Trophoblast cell (in vitro differentiated cells and primary cell): ENCODE results near the gene GPR160.

ENCODE experiments used
- DNase-seq, 2 donors: peaks; one replicate each; pipeline ENCODE4 v3.0.0-alpha.2; 2016
- H2AFZ ChIP-seq: 2 replicates; pipeline ENCODE4 v1.6.1; 2013; ENCODE audit warnings: low read length, moderate library complexity, mild to moderate bottlenecking; ENCODE audit not compliant: insufficient read depth, poor library complexity
- H2AK5ac ChIP-seq: 2 replicates; pipeline ENCODE4 v1.6.1; 2013; ENCODE audit warnings: mild to moderate bottlenecking, low read length
- H2BK120ac ChIP-seq: 2 replicates; pipeline ENCODE4 v1.6.1; 2013; ENCODE audit warnings: low read length, mild to moderate bottlenecking, moderate library complexity; ENCODE audit not compliant: insufficient read depth, poor library complexity
- H2BK12ac ChIP-seq: 2 replicates; pipeline ENCODE4 v1.6.1; 2013; ENCODE audit warnings: mild to moderate bottlenecking, low read length, moderate library complexity
- H2BK5ac ChIP-seq: 2 replicates; pipeline ENCODE4 v1.6.1; 2013; ENCODE audit warnings: low read length, low read depth, moderate library complexity, mild to moderate bottlenecking; ENCODE audit not compliant: poor library complexity
- H3K14ac ChIP-seq: 2 replicates; pipeline ENCODE4 v1.6.1; 2013; ENCODE audit warnings: mild to moderate bottlenecking, low read length
- H3K18ac ChIP-seq: 2 replicates; pipeline ENCODE4 v1.6.1; 2013; ENCODE audit warnings: mild to moderate bottlenecking, low read length
- H3K23ac ChIP-seq: 2 replicates; pipeline ENCODE4 v1.6.1; 2013; ENCODE audit warnings: low read length
- H3K27ac ChIP-seq: 2 replicates; pipeline ENCODE4 v1.5.1; 2013; ENCODE audit warnings: low read depth, mild to moderate bottlenecking, inconsistent platforms, low read length, moderate library complexity
- H3K27me3 ChIP-seq: 2 replicates; pipeline ENCODE4 v1.6.1; 2013; ENCODE audit warnings: inconsistent platforms, mild to moderate bottlenecking, low read length, moderate library complexity; ENCODE audit not compliant: insufficient read depth
- H3K36me3 ChIP-seq, 2 experiments: 1 replicate in 1 of 2; 2 replicates in 1 of 2; pipeline ENCODE4 v1.6.1; 2013; ENCODE audit warnings: low read length in 2 of 2, mild to moderate bottlenecking in 2 of 2, moderate library complexity in 1 of 2; ENCODE audit not compliant: insufficient read depth in 2 of 2, control insufficient read depth in 1 of 2
- H3K4ac ChIP-seq: 2 replicates; pipeline ENCODE4 v1.6.1; 2013; ENCODE audit warnings: low read depth, mild to moderate bottlenecking, low read length, moderate library complexity
- H3K4me1 ChIP-seq, 2 experiments: 1 replicate in 1 of 2; 2 replicates in 1 of 2; pipeline ENCODE4 v1.6.1; 2013; ENCODE audit warnings: low read length in 2 of 2, mild to moderate bottlenecking in 2 of 2, moderate library complexity in 1 of 2; ENCODE audit not compliant: insufficient read depth in 2 of 2, control insufficient read depth in 1 of 2
- H3K4me2 ChIP-seq: 2 replicates; pipeline ENCODE4 v1.6.1; 2013; ENCODE audit warnings: inconsistent platforms, mild to moderate bottlenecking, low read length, moderate library complexity
- H3K4me3 ChIP-seq: 2 replicates; pipeline ENCODE4 v1.5.1; 2013; ENCODE audit warnings: mild to moderate bottlenecking, low read depth, low read length, inconsistent platforms
- H3K79me1 ChIP-seq: one replicate; pipeline ENCODE4 v1.6.1; 2013; ENCODE audit warnings: low read length
- H3K79me2 ChIP-seq: 2 replicates; pipeline ENCODE4 v1.6.1; 2013; ENCODE audit warnings: low read length, mild to moderate bottlenecking; ENCODE audit not compliant: control insufficient read depth, insufficient read depth, poor library complexity
- H3K9ac ChIP-seq: 2 replicates; pipeline ENCODE4 v1.6.1; 2013; ENCODE audit warnings: mild to moderate bottlenecking, low read length
- H3K9me3 ChIP-seq: 2 replicates; pipeline ENCODE4 v1.6.1; 2013; ENCODE audit warnings: low read depth, mild to moderate bottlenecking, control low read depth, inconsistent platforms, low read length; ENCODE audit not compliant: insufficient read depth
- H4K12ac ChIP-seq: 2 replicates; pipeline ENCODE4 v1.6.1; 2013; ENCODE audit warnings: low read depth, mild to moderate bottlenecking, low read length, moderate library complexity
- H4K8ac ChIP-seq: 2 replicates; pipeline ENCODE4 v1.6.1; 2013; ENCODE audit warnings: low read depth, mild to moderate bottlenecking, low read length, moderate library complexity
- H4K91ac ChIP-seq: one replicate; pipeline ENCODE4 v1.6.1; 2013; ENCODE audit warnings: low read depth, mild to moderate bottlenecking, low read length, moderate library complexity
- WGBS: extraction: QIAGEN DNeasy Blood & Tissue Kit; methylation state at CpG from one replicate; pipeline ENCODE4 v1.1.7; 2013; ENCODE audit warnings: missing lambda C conversion rate; ENCODE audit not compliant: insufficient read length, insufficient coverage; ENCODE audit errors: extremely low coverage; 5-methylcytosine and 5-hydroxymethylcytosine counted together

Gene GPR160

GRCh38 chr3:170046269-170047132 is 8.7 kb downstream of the GPR160 start:
- H4K8ac ChIP-seq: no peak overlapping the region
- H3K18ac ChIP-seq: no peak overlapping the region
- no peak overlapping the region for H2BK5ac ChIP-seq
- H2BK12ac ChIP-seq: no peak overlapping the region
- H4K12ac ChIP-seq: no peak overlapping the region
- no peak for DNase-seq
- no peak overlapping the region for H3K14ac ChIP-seq
- no peak overlapping the region for H3K4me3 ChIP-seq
- H3K9me3 ChIP-seq: peaks cover 3% of the 10 kb centered on the region
- H4K91ac ChIP-seq: no peak overlapping the region
- no peaks in the 10 kb centered on the region for H3K27me3 ChIP-seq
- no peaks in the 10 kb centered on the region for H3K79me1 ChIP-seq
- WGBS: no CpG with 5 or more reads among the region's 5 CpGs
- H3K27ac ChIP-seq: no peak overlapping the region
- no peak overlapping the region for H2AK5ac ChIP-seq
- no peak overlapping the region for H2BK120ac ChIP-seq
- no peak overlapping the region for H3K4me2 ChIP-seq
- H3K36me3 ChIP-seq: no peaks in the 10 kb centered on the region
- H3K4me1 ChIP-seq: no peaks in the 10 kb centered on the region
- H3K9ac ChIP-seq: no peak overlapping the region
- no peak overlapping the region for H2AFZ ChIP-seq
- H3K23ac ChIP-seq: no peak overlapping the region
- H3K4ac ChIP-seq: no peak overlapping the region
- H3K79me2 ChIP-seq: no peaks in the 10 kb centered on the region

- H4K91ac ChIP-seq: no peak overlapping the region
- no peak overlapping the region for H3K27ac ChIP-seq
These were observed 9.3 kb downstream of the GPR160 start for GRCh38 chr3:170047133-170047404.

GRCh38 chr3:170049146-170050000 is 11.6 kb downstream of the GPR160 start:
- no peaks in the 10 kb centered on the region for H3K4me1 ChIP-seq

More at GRCh38 chr3:170047133-170047404, 9.3 kb downstream of the GPR160 start:
- Histone ChIP-seq H3K27me3 (no peaks in the 10 kb centered on the region), H2AK5ac (no peak overlapping the region), H3K79me2 (no peaks in the 10 kb centered on the region), H2AFZ (no peak overlapping the region), H3K9me3 (peaks cover 3% of the 10 kb centered on the region), H3K79me1 (no peaks in the 10 kb centered on the region), H3K23ac (no peak overlapping the region), H3K4ac (no peak overlapping the region), H4K8ac (no peak overlapping the region), H2BK12ac (no peak overlapping the region), H3K14ac (no peak overlapping the region), H2BK5ac (no peak overlapping the region), H3K4me1 (no peaks in the 10 kb centered on the region), H2BK120ac (no peak overlapping the region), H3K4me3 (no peak overlapping the region), H3K36me3 (no peaks in the 10 kb centered on the region), H4K12ac (no peak overlapping the region), H3K4me2 (no peak overlapping the region), H3K9ac (no peak overlapping the region), H3K18ac (no peak overlapping the region)
- no peak for DNase-seq
- WGBS: no CpG with 5 or more reads among the region's 3 CpGs

GRCh38 chr3:170050753-170051152 is 13.0 kb downstream of the GPR160 start:
- no peak overlapping the region for H3K18ac ChIP-seq
- H3K23ac ChIP-seq: no peak overlapping the region
- H4K8ac ChIP-seq: no peak overlapping the region
- H4K12ac ChIP-seq: no peak overlapping the region
- no peak overlapping the region for H4K91ac ChIP-seq
- no peak overlapping the region for H2BK12ac ChIP-seq
- H3K79me2 ChIP-seq: no peaks in the 10 kb centered on the region
- no peak overlapping the region for H3K4ac ChIP-seq
- DNase-seq: no peak
- H3K27ac ChIP-seq: no peak overlapping the region
- no peaks in the 10 kb centered on the region for H3K27me3 ChIP-seq
- H3K4me3 ChIP-seq: no peak overlapping the region
- no peak overlapping the region for H2BK5ac ChIP-seq
- no peak overlapping the region for H3K9ac ChIP-seq
- H2BK120ac ChIP-seq: no peak overlapping the region
- peaks cover 3% of the 10 kb centered on the region for H3K9me3 ChIP-seq
- no CpG with 5 or more reads among the region's 4 CpGs for WGBS
- no peak overlapping the region for H3K4me2 ChIP-seq
- H3K36me3 ChIP-seq: no peaks in the 10 kb centered on the region
- H3K79me1 ChIP-seq: no peaks in the 10 kb centered on the region
- no peaks in the 10 kb centered on the region for H3K4me1 ChIP-seq
- no peak overlapping the region for H2AK5ac ChIP-seq
- H3K14ac ChIP-seq: no peak overlapping the region
- no peak overlapping the region for H2AFZ ChIP-seq

More at GRCh38 chr3:170049146-170050000, 11.6 kb downstream of the GPR160 start:
- H3K4me2 ChIP-seq: no peak overlapping the region
- no peaks in the 10 kb centered on the region for H3K36me3 ChIP-seq
- DNase-seq: peak; percentile 78 to 83
- H4K91ac ChIP-seq: no peak overlapping the region
- no peak overlapping the region for H3K4me3 ChIP-seq
- no peak overlapping the region for H3K9ac ChIP-seq
- H3K14ac ChIP-seq: no peak overlapping the region
- H3K79me2 ChIP-seq: no peaks in the 10 kb centered on the region
- H3K79me1 ChIP-seq: no peaks in the 10 kb centered on the region
- no CpG with 5 or more reads among the region's 10 CpGs for WGBS
- no peak overlapping the region for H4K8ac ChIP-seq
- H2BK5ac ChIP-seq: no peak overlapping the region
- peaks cover 3% of the 10 kb centered on the region for H3K9me3 ChIP-seq
- H2BK120ac ChIP-seq: no peak overlapping the region
- no peak overlapping the region for H2BK12ac ChIP-seq
- no peak overlapping the region for H3K4ac ChIP-seq
- H2AFZ ChIP-seq: no peak overlapping the region
- H3K18ac ChIP-seq: no peak overlapping the region
- H4K12ac ChIP-seq: no peak overlapping the region
- H3K27ac ChIP-seq: no peak overlapping the region
- H2AK5ac ChIP-seq: no peak overlapping the region
- H3K27me3 ChIP-seq: no peaks in the 10 kb centered on the region
- H3K23ac ChIP-seq: no peak overlapping the region
